ENCODE measurements around the gene DDIT4.
A peak's percentile ranks its signal among the peaks of the same experiment; 100 is the strongest.
"Not testable (repeated sequence)": the region's sequence is repeated elsewhere in the genome, so short reads cannot be mapped to it uniquely, and the experiment has no call there.

The DDIT4 gene

GRCh38 chr10:72297281-72297804 lies 23.6 kb downstream of the DDIT4 start:
- DNase-seq = no peak

- DNase-seq = peak; percentile 97
These were observed 24.3 kb downstream of the DDIT4 start for GRCh38 chr10:72297805-72298591.

- DNase-seq = no peak
These were observed 25.1 kb downstream of the DDIT4 start for GRCh38 chr10:72298592-72299519.

GRCh38 chr10:72303424-72304128 lies 29.9 kb downstream of the DDIT4 start:
- no peak for DNase-seq

GRCh38 chr10:72306215-72306760 lies 32.6 kb downstream of the DDIT4 start:
- no peak for DNase-seq

GRCh38 chr10:72307711-72308110 lies 34.0 kb downstream of the DDIT4 start:
- not testable (repeated sequence) for DNase-seq

GRCh38 chr10:72308320-72308987 lies 34.7 kb downstream of the DDIT4 start:
- DNase-seq = peak; percentile 18

- no peak for DNase-seq
These were observed 35.8 kb downstream of the DDIT4 start for GRCh38 chr10:72309290-72310240.

GRCh38 chr10:72310241-72310633 lies 36.5 kb downstream of the DDIT4 start:
- DNase-seq = no peak

GRCh38 chr10:72310636-72311035 lies 36.9 kb downstream of the DDIT4 start:
- peak; percentile 23 for DNase-seq

GRCh38 chr10:72311667-72312066 lies 37.9 kb downstream of the DDIT4 start:
- no peak for DNase-seq

GRCh38 chr10:72312865-72313391 lies 39.2 kb downstream of the DDIT4 start:
- no peak for DNase-seq

- DNase-seq = no peak
These were observed 40.5 kb downstream of the DDIT4 start for GRCh38 chr10:72314263-72314662.

- DNase-seq = no peak
These were observed 41.3 kb downstream of the DDIT4 start for GRCh38 chr10:72315054-72315453.

GRCh38 chr10:72315611-72316385 lies 42.1 kb downstream of the DDIT4 start:
- no peak for DNase-seq

GRCh38 chr10:72316386-72316700 lies 42.6 kb downstream of the DDIT4 start:
- no peak for DNase-seq

GRCh38 chr10:72316748-72317435 lies 43.2 kb downstream of the DDIT4 start:
- DNase-seq = peak; percentile 91

- DNase-seq = no peak
These were observed 44.9 kb downstream of the DDIT4 start for GRCh38 chr10:72318418-72319262.
